SK-N-SH (cell line): ENCODE data around the gene PIPOX. TPM values are rescaled to one million over a fixed set of nuclear protein-coding genes. Genes with fewer than 3 reads are reported as not detected.

Experiments used
- CTCF ChIA-PET: fragments of 300-600, 350-600 bp; formaldehyde crosslinking; extraction: SDS; loops from one replicate; lab custom pipeline; 2021; lab: Yijun Ruan, JAX
- POLR2A ChIA-PET: fragments of 350-600 bp; sonication (Branson Sonifier 250); formaldehyde crosslinking; extraction: SDS; loops from one replicate; lab custom pipeline; 2020; ENCODE audit warnings: antibody characterized with exemption, inconsistent platforms; lab: Yijun Ruan, JAX
- DNase-seq: peaks from one replicate; pipeline ENCODE4 v3.0.0; 2012
- H2AFZ ChIP-seq: fragments of 200-600 bp; sonication (generic); 2 replicates; pipeline ENCODE4 v1.8.1; 2016; ENCODE audit warnings: antibody characterized with exemption, mild to moderate bottlenecking, low read depth
- H3F3A ChIP-seq: fragments of 200-600 bp; sonication (generic); replicated peaks from 2 replicates; pipeline ENCODE3; 2016; ENCODE audit warnings: antibody characterized with exemption, mild to moderate bottlenecking; ENCODE audit not compliant: insufficient read depth
- H3K27ac ChIP-seq, 2 experiments: fragments of 200-500 bp in 1 of 2; fragments of 200-600 bp in 1 of 2; sonication (Bioruptor generic) in 1 of 2; sonication (generic), shearing (Covaris generic) in 1 of 2; 2 replicates each; pipeline versions ENCODE4 v1.5.1 to v1.6.1; 2014 to 2016; ENCODE audit warnings: low read depth in 2 of 2, inconsistent platforms in 1 of 2, low read length in 1 of 2, mild to moderate bottlenecking in 1 of 2, mixed read lengths in 1 of 2
- H3K27me3 ChIP-seq: fragments of 200-600 bp; sonication (generic), shearing (Covaris generic); 2 replicates; pipeline ENCODE4 v1.6.1; 2016; ENCODE audit warnings: mixed run types; ENCODE audit not compliant: insufficient read depth
- H3K36me3 ChIP-seq, 2 experiments: fragments of 200-500 bp in 1 of 2; fragments of 200-600 bp in 1 of 2; sonication (Bioruptor generic) in 1 of 2; sonication (generic) in 1 of 2; replicated peaks in 1 of 2; 2 replicates each; pipeline versions ENCODE3 to v1.5.1; 2014 to 2016; ENCODE audit warnings: low read length in 1 of 2, mild to moderate bottlenecking in 1 of 2; ENCODE audit not compliant: insufficient read depth in 2 of 2, control insufficient read depth in 1 of 2
- H3K4me1 ChIP-seq, 2 experiments: fragments of 200-500 bp in 1 of 2; fragments of 200-600 bp in 1 of 2; sonication (Bioruptor generic) in 1 of 2; sonication (generic), shearing (Covaris generic) in 1 of 2; 2 replicates each; pipeline versions ENCODE4 v1.5.1 to v1.6.1; 2014 to 2016; ENCODE audit warnings: low read depth in 1 of 2, low read length in 1 of 2, mixed run types in 1 of 2; ENCODE audit not compliant: insufficient read depth in 2 of 2, control insufficient read depth in 1 of 2
- H3K4me2 ChIP-seq: fragments of 200-600 bp; sonication (generic), shearing (Covaris generic); 2 replicates; pipeline ENCODE4 v1.6.1; 2017; ENCODE audit warnings: mixed run types
- H3K4me3 ChIP-seq, 2 experiments: fragments of 200-500 bp in 1 of 2; fragments of 200-600 bp in 1 of 2; sonication (Bioruptor generic) in 1 of 2; sonication (generic), shearing (Covaris generic) in 1 of 2; 2 replicates each; pipeline versions ENCODE4 v1.5.1 to v1.8.1; 2014 to 2016; ENCODE audit warnings: low read depth in 2 of 2, inconsistent platforms in 1 of 2, low read length in 1 of 2, mild to moderate bottlenecking in 1 of 2, mixed read lengths in 1 of 2, moderate library complexity in 1 of 2
- H3K79me2 ChIP-seq: fragments of 200-600 bp; sonication (generic); 2 replicates; pipeline ENCODE4 v1.8.1; 2017; ENCODE audit warnings: mild to moderate bottlenecking; ENCODE audit not compliant: insufficient read depth
- H3K9ac ChIP-seq: fragments of 200-600 bp; sonication (generic); 2 replicates; pipeline ENCODE4 v1.6.1; 2017; ENCODE audit warnings: mixed run types
- H3K9me2 ChIP-seq: fragments of 200-600 bp; sonication (generic); 2 replicates; pipeline ENCODE4 v1.6.1; 2017; ENCODE audit warnings: mixed run types
- H3K9me3 ChIP-seq: fragments of 200-600 bp; sonication (generic); 2 replicates; pipeline ENCODE4 v1.6.1; 2017; ENCODE audit warnings: mixed run types, mild to moderate bottlenecking, moderate library complexity
- H4K20me1 ChIP-seq: fragments of 200-600 bp; sonication (generic); 2 replicates; pipeline ENCODE4 v1.6.1; 2017; ENCODE audit warnings: mild to moderate bottlenecking, mixed run types; ENCODE audit not compliant: insufficient read depth
- CHD2 ChIP-seq: fragments of 150-350 bp; IDR thresholded peaks from 2 replicates; pipeline ENCODE4 v1.6.1; 2018; ENCODE audit warnings: low read length; ENCODE audit not compliant: partially characterized antibody
- CTCF ChIP-seq: fragments of 200-600 bp; sonication (generic); IDR thresholded peaks from 2 replicates; pipeline ENCODE4 v1.6.1; 2017; ENCODE audit warnings: antibody characterized with exemption, mild to moderate bottlenecking, moderate library complexity
- FOXM1 ChIP-seq: IDR thresholded peaks from 2 replicates; pipeline ENCODE4 v1.4.0; 2012; ENCODE audit warnings: low read depth, mild to moderate bottlenecking
- GABPA ChIP-seq: IDR thresholded peaks from 2 replicates; pipeline ENCODE4 v1.4.0; 2012; ENCODE audit warnings: low read depth, mild to moderate bottlenecking
- IRF3 ChIP-seq: fragments of 150-350 bp; IDR thresholded peaks from 2 replicates; pipeline ENCODE4 v1.6.1; 2016; ENCODE audit warnings: mild to moderate bottlenecking, low read depth, low read length
- JUND ChIP-seq: IDR thresholded peaks from 2 replicates; pipeline ENCODE4 v1.4.0; 2012
- MAX ChIP-seq: IDR thresholded peaks from 2 replicates; pipeline ENCODE4 v1.4.0; 2012; ENCODE audit warnings: low read depth
- MXI1 ChIP-seq: IDR thresholded peaks from 2 replicates; pipeline ENCODE4 v1.6.1; 2012; ENCODE audit warnings: mild to moderate bottlenecking, low read depth, low read length, improper control_type of control experiment
- NFIC ChIP-seq: IDR thresholded peaks from 2 replicates; pipeline ENCODE4 v1.4.0; 2012; ENCODE audit warnings: borderline replicate concordance
- NRF1 ChIP-seq: IDR thresholded peaks from 2 replicates; pipeline ENCODE4 v1.6.1; 2012; ENCODE audit warnings: low read depth, mild to moderate bottlenecking, low read length
- RAD21 ChIP-seq: IDR thresholded peaks from 2 replicates; pipeline ENCODE4 v1.6.1; 2012; ENCODE audit warnings: mild to moderate bottlenecking, low read length
- RCOR1 ChIP-seq: fragments of 150-350 bp; IDR thresholded peaks from 2 replicates; pipeline ENCODE4 v1.6.1; 2017; ENCODE audit warnings: antibody characterized with exemption, low read length
- REST ChIP-seq: IDR thresholded peaks from 2 replicates; pipeline ENCODE4 v1.6.1; 2012; ENCODE audit warnings: mild to moderate bottlenecking, low read depth, low read length, moderate library complexity
- RXRA ChIP-seq: IDR thresholded peaks from 2 replicates; pipeline ENCODE4 v1.4.0; 2012; ENCODE audit warnings: low read depth, mild to moderate bottlenecking, borderline replicate concordance
- SMC3 ChIP-seq: IDR thresholded peaks from 2 replicates; pipeline ENCODE4 v1.6.1; 2012; ENCODE audit warnings: low read depth, low read length, improper control_type of control experiment
- TAF1 ChIP-seq: IDR thresholded peaks from 2 replicates; pipeline ENCODE4 v1.6.1; 2012; ENCODE audit warnings: low read depth, mild to moderate bottlenecking, low read length, moderate library complexity, borderline replicate concordance
- TCF12 ChIP-seq: IDR thresholded peaks from 2 replicates; pipeline ENCODE4 v1.4.0; 2012
- TEAD4 ChIP-seq: IDR thresholded peaks from 2 replicates; pipeline ENCODE4 v1.4.0; 2012; ENCODE audit warnings: mild to moderate bottlenecking, borderline replicate concordance; ENCODE audit not compliant: insufficient read depth
- USF1 ChIP-seq: IDR thresholded peaks from 2 replicates; pipeline ENCODE4 v1.4.0; 2012; ENCODE audit warnings: low read depth, borderline replicate concordance
- USF2 ChIP-seq: fragments of 150-350 bp; IDR thresholded peaks from 2 replicates; pipeline ENCODE4 v1.6.1; 2017; ENCODE audit warnings: antibody characterized with exemption, low read length, low read depth, borderline replicate concordance
- WGBS: methylation state at CpG from one replicate; pipeline ENCODE4 v1.1.6; 2017; ENCODE audit warnings: low lambda C conversion rate; 5-methylcytosine and 5-hydroxymethylcytosine counted together
- polyA plus RNA-seq, 3 experiments: library from polyadenylated mRNA; depleted of rRNA; stranded (reverse); fragments of >200 nt; gene quantifications; 2 replicates each; pipeline ENCODE4 v1.2.3, GENCODE V29; 2012

PIPOX gene
- polyA plus RNA-seq, 1 of the 3 experiments (the other 2 are of a cell fraction) = 0.31 TPM

GRCh38 chr17:29073045-29073444 lies 30.1 kb downstream of the PIPOX start:
- no peak for DNase-seq
- Histone ChIP-seq H3K4me1 (peaks cover 0 to 6% of the 10 kb centered on the region in 2 experiments; a peak in 1 of 4 replicates), H2AFZ (no peak overlapping the region), H3K4me3 (no peak overlapping the region), H3K79me2 (no peaks in the 10 kb centered on the region), H3K9ac (no peak overlapping the region), H4K20me1 (no peaks in the 10 kb centered on the region), H3K27ac (no peak overlapping the region), H3K27me3 (no peaks in the 10 kb centered on the region), H3K9me3 (no peaks in the 10 kb centered on the region), H3K36me3 (no peaks in the 10 kb centered on the region), H3K4me2 (no peak overlapping the region), H3F3A (no peaks in the 10 kb centered on the region), H3K9me2 (no peaks in the 10 kb centered on the region)
- TF ChIP-seq TCF12 (no peak), NRF1 (no peak), MAX (no peak), MXI1 (no peak), CHD2 (no peak), REST (no peak), USF1 (no peak), TAF1 (no peak), CTCF (no peak), RCOR1 (no peak), RAD21 (no peak), TEAD4 (no peak), USF2 (no peak), RXRA (no peak), NFIC (no peak), FOXM1 (no peak), JUND (no peak), GABPA (no peak), SMC3 (no peak), IRF3 (no peak)
- WGBS = 100% methylated on average over 1 of the region's 2 CpGs
- CTCF ChIA-PET = interaction anchor here (1.1 to 2.3 kb wide), 3 partner anchors 11 to 39 kb away, joined by 3 to 10 read pairs (median 3); no protein-coding TSS in a partner anchor
- POLR2A ChIA-PET = no interaction called here
